ENCODE results near the gene HCCS. TPM values are rescaled to one million over a fixed set of nuclear protein-coding genes. Genes with fewer than 3 reads are reported as not detected.

The HCCS gene
- total RNA-seq, 1 experiment from 2014 or later = 28.2 TPM

- POLR2A ChIA-PET = no interaction called here
- RAD21 ChIA-PET (ENCODE audit: low non-redundant PET in 1 of 2, low total read pairs in 2 of 2, uncharacterized antibody in 2 of 2, unreplicated experiment in 2 of 2) = no interaction called here
- Histone ChIP-seq H3K79me2 (ENCODE audit: insufficient read depth, low read length) (no peaks in the 10 kb centered on the region), H3K9me2 (ENCODE audit: insufficient read depth) (no peaks in the 10 kb centered on the region), H3K36me3 (ENCODE audit: control insufficient read depth in 1 of 2, insufficient read depth in 2 of 2, low read length in 2 of 2) (no peaks in the 10 kb centered on the region), H3K9me3 (ENCODE audit: control insufficient read depth in 1 of 2, insufficient read depth in 1 of 2, low read depth in 1 of 2, low read length in 2 of 2) (no peaks in the 10 kb centered on the region), H3K27me3 (ENCODE audit: insufficient read depth, low read length) (no peaks in the 10 kb centered on the region), H2AFZ (ENCODE audit: low read depth, low read length, poor library complexity, severe bottlenecking) (no peak overlapping the region), H3K9ac (ENCODE audit: low read length) (no peak overlapping the region), H4K20me1 (ENCODE audit: insufficient read depth) (no peaks in the 10 kb centered on the region), H3K4me3 (replicated peaks in 1 of 2; ENCODE audit: low read depth in 1 of 2, low read length in 2 of 2) (no peak overlapping the region), H3K27ac (ENCODE audit: low read depth, low read length) (no peak overlapping the region), H3K4me1 (ENCODE audit: control insufficient read depth in 1 of 2, insufficient read depth in 2 of 2, low read length in 2 of 2) (no peaks in the 10 kb centered on the region), H3K4me2 (ENCODE audit: low read length) (no peak overlapping the region)
- ATAC-seq (no peak), DNase-seq (ENCODE audit: low read depth, low spot score) (no peak)
- no TSS peak for BruUV-seq (replicated peaks)
- TF ChIP-seq EZH2 (IDR thresholded peaks at IDR 0.05) (no peak), EGR1 (IDR thresholded peaks at IDR 0.05; ENCODE audit: low read depth) (no peak), JUND (IDR thresholded peaks at IDR 0.05) (no peak), RAD21 (IDR thresholded peaks at IDR 0.05; ENCODE audit: low read depth) (no peak), ZBTB33 (IDR thresholded peaks at IDR 0.05; ENCODE audit: extremely low read depth, insufficient replicate concordance, low read length) (no peak), ZNF274 (IDR thresholded peaks at IDR 0.05; ENCODE audit: low read depth, low read length) (no peak), POLR2AphosphoS5 (IDR thresholded peaks at IDR 0.05; ENCODE audit: low read depth, low read length) (no peak)
- TF ChIP-seq, protein P1, sequence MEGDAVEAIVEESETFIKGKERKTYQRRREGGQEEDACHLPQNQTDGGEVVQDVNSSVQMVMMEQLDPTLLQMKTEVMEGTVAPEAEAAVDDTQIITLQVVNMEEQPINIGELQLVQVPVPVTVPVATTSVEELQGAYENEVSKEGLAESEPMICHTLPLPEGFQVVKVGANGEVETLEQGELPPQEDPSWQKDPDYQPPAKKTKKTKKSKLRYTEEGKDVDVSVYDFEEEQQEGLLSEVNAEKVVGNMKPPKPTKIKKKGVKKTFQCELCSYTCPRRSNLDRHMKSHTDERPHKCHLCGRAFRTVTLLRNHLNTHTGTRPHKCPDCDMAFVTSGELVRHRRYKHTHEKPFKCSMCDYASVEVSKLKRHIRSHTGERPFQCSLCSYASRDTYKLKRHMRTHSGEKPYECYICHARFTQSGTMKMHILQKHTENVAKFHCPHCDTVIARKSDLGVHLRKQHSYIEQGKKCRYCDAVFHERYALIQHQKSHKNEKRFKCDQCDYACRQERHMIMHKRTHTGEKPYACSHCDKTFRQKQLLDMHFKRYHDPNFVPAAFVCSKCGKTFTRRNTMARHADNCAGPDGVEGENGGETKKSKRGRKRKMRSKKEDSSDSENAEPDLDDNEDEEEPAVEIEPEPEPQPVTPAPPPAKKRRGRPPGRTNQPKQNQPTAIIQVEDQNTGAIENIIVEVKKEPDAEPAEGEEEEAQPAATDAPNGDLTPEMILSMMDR (IDR thresholded peaks at IDR 0.05 in 2 of 3, conservative IDR thresholded peaks at IDR 0.05 in 1 of 3; ENCODE audit: borderline replicate concordance in 1 of 3, insufficient read depth in 1 of 3, low read depth in 2 of 3, low read length in 2 of 3) = no peak
- intact Hi-C loops (cut with micrococcal nuclease) = loop anchor here (10.0 kb wide), 1 partner anchor 491 kb away; no protein-coding TSS in a partner anchor
- CTCF ChIA-PET = interaction anchor here (2.0 kb wide), 1 partner anchor 945 kb away, joined by 21 read pairs; no protein-coding TSS in a partner anchor
Measured at GRCh38 chrX:11135564-11136185, 24.5 kb downstream of the HCCS start.
